Skin epidermis (tissue), 12 donors: ENCODE data around the gene ISM1.

Experiments
- H3K27ac ChIP-seq, 21 experiments: fragments of 200-600 bp; sonication (generic) in 11 of 21; one replicate each; pipeline ENCODE4 v1.5.0; 2020; ENCODE audit warnings: mild to moderate bottlenecking in 3 of 21, inconsistent platforms in 2 of 21, moderate library complexity in 2 of 21
- H3K4me3 ChIP-seq, 7 experiments: fragments of 200-600 bp; sonication (generic) in 2 of 7; one replicate each; pipeline ENCODE4 v1.5.0; 2020; ENCODE audit warnings: inconsistent platforms in 2 of 7, mild to moderate bottlenecking in 2 of 7, moderate library complexity in 1 of 7

ISM1 gene

GRCh38 chr20:13298692-13299373 is 77.8 kb downstream of the ISM1 start:
- no peak overlapping the region for H3K4me3 ChIP-seq
- no peak overlapping the region for H3K27ac ChIP-seq

DNA sequence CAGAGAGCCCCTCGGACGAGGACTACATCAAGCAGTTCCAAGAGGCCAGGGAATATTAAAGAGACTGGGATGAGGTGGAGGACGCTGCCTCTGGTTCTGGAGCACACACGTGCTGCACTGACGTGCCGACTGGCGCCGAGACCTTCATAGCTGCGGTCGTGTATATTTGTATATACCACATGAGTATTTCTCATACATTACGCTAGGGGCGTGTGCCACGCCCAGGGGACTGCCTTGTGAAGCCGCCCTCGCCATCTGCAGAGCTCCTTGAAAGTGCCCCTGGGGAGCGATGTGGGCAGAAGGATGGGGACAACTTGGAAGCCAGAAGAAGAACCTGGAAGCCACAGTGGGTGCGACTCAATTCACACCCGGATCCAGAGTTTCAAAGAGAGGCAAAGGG is 78.3 kb downstream of the ISM1 start:
- Histone ChIP-seq H3K27ac (no peak overlapping the region), H3K4me3 (no peak overlapping the region)

DNA sequence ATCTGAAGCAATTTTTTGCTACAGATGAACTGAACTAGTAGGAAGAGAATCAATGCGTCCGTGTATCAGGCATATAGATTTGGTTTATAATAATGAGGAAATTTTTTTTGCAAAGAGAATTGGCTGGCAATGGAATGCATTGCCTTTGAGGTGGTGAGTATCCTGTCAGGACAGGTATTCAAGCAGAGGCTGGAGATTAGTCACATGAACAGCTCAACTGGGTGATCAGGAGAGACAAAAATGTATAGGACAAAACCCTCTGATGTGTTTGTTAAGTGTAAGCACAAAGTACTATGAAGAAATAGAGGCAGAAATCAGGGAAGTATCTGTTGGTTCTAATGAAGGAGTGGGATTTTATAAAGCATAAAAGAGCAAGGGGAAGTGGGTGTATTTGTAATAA is 80.5 kb downstream of the ISM1 start:
- no peak overlapping the region for H3K27ac ChIP-seq
- H3K4me3 ChIP-seq, result no peak overlapping the region

DNA sequence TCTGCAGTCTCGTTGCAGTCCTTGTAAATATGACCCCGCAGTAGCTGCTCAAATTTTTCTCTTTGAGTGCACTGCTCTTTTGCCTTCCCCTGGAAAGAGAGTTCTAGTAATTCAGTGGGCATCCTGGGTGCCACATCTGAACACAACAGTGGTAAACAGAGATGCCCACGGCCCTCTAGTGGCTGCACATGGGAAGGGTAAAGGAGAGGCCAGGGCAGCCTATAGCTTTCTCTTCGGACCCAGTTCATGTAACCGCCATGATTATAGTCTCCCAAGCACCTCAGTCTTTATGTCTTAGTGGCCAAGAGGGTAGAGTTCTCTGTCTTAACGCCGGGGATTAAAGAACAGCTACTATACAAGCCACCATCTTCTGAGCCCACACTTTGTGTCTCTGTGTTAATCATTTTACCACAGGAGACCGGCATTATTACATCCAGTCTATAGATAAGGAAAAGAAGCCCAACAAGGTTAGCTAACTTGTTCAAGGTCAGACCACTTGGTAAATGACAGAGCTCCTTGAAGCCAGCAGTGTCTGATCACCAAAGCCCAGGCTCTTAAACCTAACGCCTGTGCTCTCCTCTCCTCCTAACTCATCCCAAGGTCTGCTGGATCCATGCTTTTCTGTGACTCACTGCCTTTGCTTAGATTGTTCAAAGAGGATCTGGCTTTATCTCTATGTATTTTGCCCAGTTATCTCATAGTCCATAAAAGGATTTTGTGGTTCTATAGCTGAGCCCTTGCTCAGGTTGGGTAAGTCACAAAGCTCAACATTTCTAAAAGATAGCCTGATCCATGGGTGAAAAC is 81.8 kb downstream of the ISM1 start:
- Histone ChIP-seq H3K27ac (no peak overlapping the region), H3K4me3 (no peak overlapping the region)

DNA sequence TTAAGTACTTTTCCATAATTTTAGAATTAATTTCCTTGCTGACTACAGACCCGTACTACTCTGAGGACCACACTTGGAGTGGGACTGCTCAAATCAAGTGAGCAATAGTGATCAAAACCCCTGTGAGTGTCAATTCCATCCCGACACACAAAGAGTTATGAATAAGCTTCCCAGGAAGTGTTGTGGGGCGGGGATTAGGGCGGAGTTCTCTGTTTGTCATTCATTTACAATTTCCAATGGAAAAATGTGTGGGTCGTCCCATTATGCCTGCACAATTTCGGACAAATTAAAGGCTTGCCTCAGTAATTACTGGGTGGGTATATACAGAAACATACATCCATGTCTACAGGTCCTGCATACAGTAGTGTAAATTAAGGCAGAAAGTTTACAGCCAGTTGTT is 84.2 kb downstream of the ISM1 start:
- Histone ChIP-seq H3K4me3 (no peak overlapping the region), H3K27ac (peak overlapping the region in 1 of 21 experiments; percentile 3)

DNA sequence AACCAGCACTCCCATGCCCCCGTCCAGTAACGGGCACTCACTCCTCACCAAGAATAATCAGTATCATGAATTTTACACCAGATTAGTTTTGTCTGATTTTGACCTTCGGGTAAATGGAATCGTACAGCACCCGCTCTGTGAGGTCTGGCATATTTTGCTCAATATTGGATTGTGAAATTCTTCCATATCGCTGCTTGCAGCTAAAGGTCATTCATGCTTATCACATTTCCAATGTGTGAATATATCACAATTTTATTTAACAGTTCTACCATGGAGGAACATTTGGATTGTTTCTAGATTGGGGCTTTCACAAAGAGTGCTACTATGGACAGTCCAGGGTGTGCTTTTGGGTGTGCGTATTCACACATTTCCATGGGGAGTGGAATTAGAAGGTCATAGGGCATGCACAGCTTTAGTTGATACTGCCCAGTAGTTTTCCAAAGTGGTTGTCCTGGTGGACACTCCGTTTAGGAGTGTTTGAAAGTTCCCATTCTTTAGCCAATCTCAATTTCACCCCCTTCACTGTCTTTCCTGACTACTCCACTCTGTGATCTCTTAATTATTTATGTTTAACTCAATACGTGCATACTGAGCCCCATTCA is 86.6 kb downstream of the ISM1 start:
- Histone ChIP-seq H3K27ac (no peak overlapping the region), H3K4me3 (no peak overlapping the region)

DNA sequence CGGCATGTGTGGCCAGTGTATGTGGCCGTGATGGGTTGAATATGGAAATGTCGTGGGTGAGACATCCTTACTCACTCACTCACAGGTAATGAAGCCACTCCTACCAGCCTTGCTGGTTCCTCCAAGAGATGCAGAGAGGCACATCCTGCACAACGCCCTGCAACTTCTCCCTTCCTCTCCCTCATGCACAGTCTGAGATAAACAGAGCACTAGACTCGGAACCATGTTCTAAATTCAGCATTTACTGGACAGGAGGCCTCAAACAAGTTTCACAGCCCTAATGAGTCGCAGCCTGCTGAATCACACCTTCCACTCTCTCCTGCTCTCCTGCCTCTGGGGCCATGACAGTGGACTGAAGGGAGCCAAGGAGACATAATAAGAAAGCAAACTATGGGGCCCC is 91.2 kb downstream of the ISM1 start:
- H3K4me3 ChIP-seq, result no peak overlapping the region

GRCh38 chr20:13313201-13313600 is 92.1 kb downstream of the ISM1 start:
- Histone ChIP-seq H3K4me3 (no peak overlapping the region), H3K27ac (no peak overlapping the region)

More for the DNA sequence above, 91.2 kb downstream of the ISM1 start:
- no peak overlapping the region for H3K27ac ChIP-seq

- Histone ChIP-seq H3K27ac (no peak overlapping the region), H3K4me3 (no peak overlapping the region)
Measured at GRCh38 chr20:13317439-13317838, 96.4 kb downstream of the ISM1 start.

DNA sequence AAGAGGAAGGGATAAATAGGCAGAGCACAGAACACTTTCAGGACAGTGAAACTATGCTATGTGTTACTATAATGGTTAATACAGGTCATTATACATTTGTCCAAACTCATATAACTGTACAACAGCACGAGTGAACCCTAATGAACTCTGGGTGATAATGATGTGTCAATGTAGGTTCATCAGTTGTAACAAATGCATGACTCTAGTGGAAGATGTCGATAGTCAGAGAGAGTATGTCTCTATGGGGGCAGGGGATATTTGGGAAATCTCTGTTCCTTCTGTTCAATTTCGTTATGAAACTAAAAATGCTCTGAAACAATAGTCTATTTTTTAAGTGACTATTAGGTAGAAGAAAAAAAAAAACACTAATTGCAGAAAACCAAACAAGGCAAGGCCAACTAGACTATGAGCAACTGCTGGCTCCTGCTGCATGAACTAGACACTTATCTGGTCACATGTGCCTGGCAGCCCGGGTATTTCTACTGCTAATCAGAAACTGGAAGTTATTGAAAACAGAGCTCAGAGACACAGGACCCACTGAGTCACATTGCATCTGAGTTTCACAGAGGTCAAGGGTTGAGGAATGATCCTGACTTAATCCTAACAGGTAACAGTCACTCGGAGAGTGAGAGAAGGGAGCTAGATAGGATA is 97.9 kb downstream of the ISM1 start:
- Histone ChIP-seq H3K4me3 (no peak overlapping the region), H3K27ac (no peak overlapping the region)

GRCh38 chr20:13320702-13321101 is 99.6 kb downstream of the ISM1 start:
- no peak overlapping the region for H3K27ac ChIP-seq
- no peak overlapping the region for H3K4me3 ChIP-seq

DNA sequence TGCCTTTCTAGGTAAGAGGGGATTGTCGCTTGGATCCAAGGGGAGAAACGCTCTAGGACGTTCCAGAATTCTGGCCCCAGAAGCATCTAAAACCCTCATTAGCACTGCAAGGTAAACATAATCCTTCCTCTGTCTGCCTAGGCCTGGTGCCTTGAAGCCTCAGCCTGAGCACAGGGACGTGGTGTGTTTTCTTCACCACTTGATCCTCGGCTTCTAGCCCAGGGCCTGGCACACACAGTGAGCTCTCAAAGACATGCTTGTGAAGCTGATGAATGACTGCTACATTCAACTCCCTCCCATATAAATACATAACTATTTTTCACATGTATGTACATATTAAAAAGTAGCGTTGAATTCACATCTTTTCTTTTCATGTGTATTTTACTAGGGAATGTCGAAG is 100.3 kb downstream of the ISM1 start:
- Histone ChIP-seq H3K4me3 (no peak overlapping the region), H3K27ac (peak overlapping the region in 1 of 21 experiments; percentile 2)

DNA sequence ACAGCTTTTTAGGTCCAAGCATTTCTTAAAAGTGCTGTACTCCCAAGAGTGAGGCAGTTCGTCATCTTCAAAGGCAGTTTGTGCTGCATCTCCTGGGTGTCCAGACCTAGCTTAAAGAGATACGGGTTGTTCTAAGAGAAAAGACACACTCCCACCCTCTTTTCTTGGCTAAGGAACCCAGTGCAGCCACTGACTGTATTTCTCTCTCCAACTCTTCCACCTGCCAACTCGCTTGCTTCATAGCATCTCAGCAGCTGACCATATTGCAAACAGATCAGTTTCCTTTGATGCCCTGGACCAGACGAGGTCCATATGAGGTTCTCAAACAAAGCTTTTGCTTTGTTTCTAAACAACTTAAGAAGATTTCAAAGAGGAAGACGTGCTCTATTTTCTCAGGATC is 101.1 kb downstream of the ISM1 start:
- Histone ChIP-seq H3K27ac (peak overlapping the region in 1 of 21 experiments; percentile 35), H3K4me3 (no peak overlapping the region)

DNA sequence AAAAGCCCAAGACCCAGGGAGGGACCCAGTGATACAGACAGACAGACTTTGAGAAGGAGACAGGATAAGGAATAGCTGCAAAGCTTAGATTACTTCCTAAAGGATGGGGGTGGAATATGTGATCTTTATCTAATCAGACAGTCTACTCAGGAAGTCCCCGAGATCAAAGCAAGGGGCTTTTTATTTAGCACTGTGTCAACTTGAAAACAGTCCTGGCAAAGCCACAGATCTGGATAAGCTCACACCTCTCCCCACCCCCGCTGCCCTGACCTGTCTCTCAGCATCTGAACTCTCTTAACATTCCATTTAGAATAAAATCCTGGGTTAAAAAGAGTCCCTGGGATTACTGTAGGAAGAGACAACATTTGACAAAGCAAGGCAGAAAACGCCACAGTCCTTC is 101.5 kb downstream of the ISM1 start:
- H3K27ac ChIP-seq, result peak overlapping the region in 1 of 21 experiments; percentile 35
- H3K4me3 ChIP-seq, result no peak overlapping the region

GRCh38 chr20:13325033-13325432 is 104.0 kb downstream of the ISM1 start:
- H3K27ac ChIP-seq, result no peak overlapping the region

GRCh38 chr20:13325796-13326340 is 104.8 kb downstream of the ISM1 start:
- Histone ChIP-seq H3K27ac (no peak overlapping the region), H3K4me3 (no peak overlapping the region)

More at GRCh38 chr20:13325033-13325432, 104.0 kb downstream of the ISM1 start:
- no peak overlapping the region for H3K4me3 ChIP-seq

GRCh38 chr20:13331536-13331935 is 110.5 kb downstream of the ISM1 start:
- no peak overlapping the region for H3K4me3 ChIP-seq
- no peak overlapping the region for H3K27ac ChIP-seq

- Histone ChIP-seq H3K4me3 (no peak overlapping the region), H3K27ac (no peak overlapping the region)
Measured at GRCh38 chr20:13333036-13333435, 112.0 kb downstream of the ISM1 start.

DNA sequence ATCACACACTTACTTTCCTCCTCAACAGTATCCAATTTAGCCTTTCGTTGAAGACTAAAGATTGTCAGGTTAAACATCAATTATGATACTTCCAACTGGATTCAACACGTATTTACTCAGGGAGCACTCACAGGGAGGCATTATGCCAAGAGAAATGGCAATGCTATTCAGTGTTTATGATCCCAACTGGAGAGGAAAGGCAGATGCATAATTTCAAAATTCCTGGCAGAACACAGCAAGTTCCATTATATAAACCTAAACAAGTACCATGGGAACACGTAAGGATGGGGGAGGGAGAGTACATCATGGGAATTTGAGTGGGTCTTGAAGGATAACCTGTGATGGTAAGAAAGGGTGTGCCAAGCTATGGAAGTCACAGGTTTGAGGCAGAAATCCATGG is 112.7 kb downstream of the ISM1 start:
- peak overlapping the region in 1 of 21 experiments; percentile 34 for H3K27ac ChIP-seq

More for the DNA sequence above, 112.7 kb downstream of the ISM1 start:
- no peak overlapping the region for H3K4me3 ChIP-seq
